MG63 (cell line): ENCODE data around the gene UBFD1. TPM values are rescaled to one million over a fixed set of nuclear protein-coding genes. Genes with fewer than 3 reads are reported as not detected.
"Not testable (repeated sequence)": the region's sequence is repeated elsewhere in the genome, so short reads cannot be mapped to it uniquely, and the experiment has no call there.

Experiments
- DNase-seq: peaks from one replicate; pipeline ENCODE4 v3.0.0-alpha.2; 2020
- H3K27me3 ChIP-seq: fragments of 250-450 bp; sonication (Bioruptor Pico); 2 replicates; pipeline ENCODE4 v1.5.1; 2020; ENCODE audit warnings: mild to moderate bottlenecking, moderate library complexity
- H3K36me3 ChIP-seq: fragments of 250-450 bp; sonication (Bioruptor Pico); 2 replicates; pipeline ENCODE4 v1.5.1; 2020; ENCODE audit warnings: mild to moderate bottlenecking, moderate library complexity
- H3K4me3 ChIP-seq: fragments of 250-450 bp; sonication (Bioruptor Pico); 2 replicates; pipeline ENCODE4 v1.5.1; 2020; ENCODE audit warnings: mild to moderate bottlenecking, moderate library complexity
- H3K9me3 ChIP-seq: fragments of 250-450 bp; sonication (Bioruptor Pico); 2 replicates; pipeline ENCODE4 v1.5.1; 2020; ENCODE audit warnings: mild to moderate bottlenecking, moderate library complexity
- total RNA-seq: library from RNA; depleted of rRNA; stranded (reverse); fragments of >200 nt; shearing (Covaris generic); gene quantifications from 2 replicates; pipeline ENCODE4 v1.2.3, GENCODE V29; 2014; ENCODE audit warnings: low replicate concordance

The UBFD1 gene
- total RNA-seq, 1 experiment from 2014 or later, result 59.3 TPM

DNA sequence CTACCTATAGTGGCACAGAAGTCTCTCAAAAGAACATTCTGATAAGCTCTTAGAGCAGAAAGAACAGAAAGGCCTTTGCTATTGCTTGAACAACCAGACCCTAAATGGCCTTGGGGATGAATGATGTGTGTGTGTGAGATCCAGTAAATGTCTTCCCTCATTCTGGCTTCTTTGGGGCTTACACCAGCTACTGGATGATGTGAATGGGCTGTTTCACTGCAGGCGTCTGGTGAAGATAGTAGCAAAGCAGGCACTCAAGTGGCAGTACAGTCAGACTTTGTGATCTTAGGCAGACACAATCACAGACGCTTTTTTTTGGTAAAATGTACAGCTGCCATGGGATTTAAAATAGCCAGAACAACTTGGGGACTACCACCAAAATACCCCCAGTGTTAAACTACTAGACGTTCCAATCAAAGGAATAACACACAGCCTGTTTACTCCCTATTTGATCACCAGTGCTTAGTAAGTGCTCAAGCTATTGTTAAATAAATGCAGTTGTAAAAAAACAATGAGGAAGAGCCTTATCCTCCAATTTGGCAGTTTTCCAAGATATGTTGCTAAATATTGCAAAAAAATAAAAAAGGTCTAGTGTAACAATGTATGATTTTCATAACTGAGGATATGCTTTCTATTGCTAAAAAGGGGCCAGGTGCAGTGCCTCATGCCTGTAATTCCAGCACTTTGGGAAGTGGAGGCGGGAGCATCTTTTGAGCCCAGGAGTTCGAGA is 20.7 kb downstream of the UBFD1 start:
- Histone ChIP-seq H3K9me3 (no peaks in the 10 kb centered on the region), H3K4me3 (no peak overlapping the region), H3K36me3 (peaks cover 56% of the 10 kb centered on the region), H3K27me3 (no peaks in the 10 kb centered on the region)
- no peak for DNase-seq

DNA sequence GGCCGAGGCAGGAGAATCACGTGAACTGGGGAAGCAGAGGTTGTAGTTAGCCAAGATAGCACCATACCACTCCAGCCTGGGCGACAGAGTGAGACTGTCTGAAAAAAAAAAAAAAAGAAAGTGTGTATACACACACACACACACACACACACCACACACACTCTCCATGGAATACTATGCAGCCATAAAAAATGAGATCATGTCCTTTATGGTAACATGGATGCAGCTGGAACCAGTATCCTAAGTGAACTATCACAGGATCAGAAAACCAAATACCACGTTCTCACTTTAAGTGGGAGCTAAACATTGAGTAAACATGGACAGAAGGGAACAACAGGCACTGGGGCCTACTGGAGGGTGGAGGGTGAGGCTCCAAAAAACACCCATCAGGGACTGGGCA is 21.8 kb downstream of the UBFD1 start:
- Histone ChIP-seq H3K36me3 (peaks cover 53% of the 10 kb centered on the region), H3K27me3 (no peaks in the 10 kb centered on the region), H3K9me3 (no peaks in the 10 kb centered on the region), H3K4me3 (no peak overlapping the region)
- no peak for DNase-seq

- peaks cover 58% of the 10 kb centered on the region for H3K36me3 ChIP-seq
- no peaks in the 10 kb centered on the region for H3K27me3 ChIP-seq
- DNase-seq, result no peak
- no peak overlapping the region for H3K4me3 ChIP-seq
- no peaks in the 10 kb centered on the region for H3K9me3 ChIP-seq
Measured at GRCh38 chr16:23580391-23580790, 22.9 kb downstream of the UBFD1 start.

DNA sequence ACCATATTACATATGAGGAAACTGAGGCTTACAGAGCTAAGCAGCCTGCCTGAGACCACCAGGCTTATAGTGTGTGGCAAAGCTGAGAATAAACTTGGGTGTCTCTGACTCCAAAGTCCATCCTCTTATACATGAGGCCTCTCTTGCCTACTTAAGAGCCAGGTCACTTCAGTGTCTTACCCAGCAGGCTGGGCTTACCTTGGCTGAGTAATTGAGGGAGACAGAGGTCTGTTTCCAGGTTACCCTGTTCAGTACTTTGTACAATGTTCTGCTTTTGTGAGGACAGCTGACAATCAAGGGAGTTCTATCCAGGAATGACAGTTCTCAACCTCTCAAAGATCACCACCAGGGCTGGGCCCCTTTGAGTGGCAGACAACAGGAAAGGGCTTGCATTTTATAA is 24.2 kb downstream of the UBFD1 start:
- no peaks in the 10 kb centered on the region for H3K9me3 ChIP-seq
- no peak for DNase-seq
- peaks cover 68% of the 10 kb centered on the region for H3K36me3 ChIP-seq
- no peak overlapping the region for H3K4me3 ChIP-seq
- H3K27me3 ChIP-seq, result no peaks in the 10 kb centered on the region

DNA sequence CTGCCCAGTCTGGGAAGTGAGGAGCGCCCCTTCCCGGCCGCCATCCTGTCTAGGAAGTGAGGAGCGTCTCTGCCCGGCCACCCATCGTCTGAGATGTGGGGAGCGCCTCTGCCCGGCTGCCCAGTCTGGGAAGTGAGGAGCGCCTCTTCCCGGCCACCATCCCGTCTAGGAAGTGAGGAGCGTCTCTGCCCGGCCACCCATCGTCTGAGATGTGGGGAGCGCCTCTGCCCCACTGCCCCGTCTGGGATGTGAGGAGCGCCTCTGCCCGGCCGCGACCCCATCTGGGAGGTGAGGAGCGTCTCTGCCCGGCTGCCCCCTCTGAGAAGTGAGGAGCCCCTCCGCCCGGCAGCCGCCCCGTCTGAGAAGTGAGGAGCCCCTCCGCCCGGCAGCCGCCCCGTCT is 25.7 kb downstream of the UBFD1 start:
- not testable (repeated sequence) for H3K4me3 ChIP-seq, DNase-seq, H3K9me3 ChIP-seq, H3K27me3 ChIP-seq
- peaks cover 76% of the 10 kb centered on the region for H3K36me3 ChIP-seq

DNA sequence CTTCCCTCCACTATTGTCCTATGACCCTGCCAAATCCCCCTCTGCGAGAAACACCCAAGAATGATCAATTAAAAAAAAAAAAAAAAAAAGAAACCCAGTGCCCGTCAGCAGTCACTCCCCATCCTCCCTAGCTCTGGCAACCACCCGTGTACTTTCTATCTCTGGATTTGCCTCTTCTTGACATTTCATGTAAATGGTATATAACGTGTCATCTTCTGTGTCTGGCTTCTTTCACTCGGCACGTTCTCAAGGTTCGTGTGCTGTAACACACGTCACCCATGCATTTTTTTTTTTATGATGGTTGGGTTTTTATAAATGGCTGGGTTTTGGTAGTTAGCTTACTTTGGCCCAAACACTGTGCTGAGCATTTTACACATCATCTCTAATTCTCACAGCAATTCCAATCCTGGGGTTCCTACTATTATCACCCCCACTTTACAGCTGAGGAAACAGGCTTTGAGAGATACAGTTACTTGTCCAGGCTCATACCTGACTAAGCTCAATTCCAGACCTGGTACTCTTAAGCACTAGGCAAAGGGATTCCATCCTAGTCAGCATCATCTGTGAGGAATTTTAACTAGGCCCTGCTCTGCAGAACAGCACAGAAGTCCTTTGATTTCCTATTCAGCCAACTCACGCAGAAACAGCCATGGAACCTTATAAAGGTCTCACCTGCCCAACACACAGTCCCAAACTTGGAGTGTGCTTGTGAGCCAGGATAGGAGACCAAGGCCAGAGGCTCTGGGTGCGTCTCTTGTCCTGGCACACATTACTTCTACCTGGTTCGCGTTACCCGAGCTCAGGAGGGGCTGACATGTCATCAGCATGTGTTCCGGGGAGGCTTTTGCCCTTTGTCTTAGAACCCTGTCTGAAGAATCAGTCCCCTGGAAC is 26.9 kb downstream of the UBFD1 start:
- Histone ChIP-seq H3K9me3 (no peaks in the 10 kb centered on the region), H3K27me3 (no peaks in the 10 kb centered on the region), H3K4me3 (no peak overlapping the region), H3K36me3 (peaks cover 85% of the 10 kb centered on the region)
- DNase-seq, result no peak

DNA sequence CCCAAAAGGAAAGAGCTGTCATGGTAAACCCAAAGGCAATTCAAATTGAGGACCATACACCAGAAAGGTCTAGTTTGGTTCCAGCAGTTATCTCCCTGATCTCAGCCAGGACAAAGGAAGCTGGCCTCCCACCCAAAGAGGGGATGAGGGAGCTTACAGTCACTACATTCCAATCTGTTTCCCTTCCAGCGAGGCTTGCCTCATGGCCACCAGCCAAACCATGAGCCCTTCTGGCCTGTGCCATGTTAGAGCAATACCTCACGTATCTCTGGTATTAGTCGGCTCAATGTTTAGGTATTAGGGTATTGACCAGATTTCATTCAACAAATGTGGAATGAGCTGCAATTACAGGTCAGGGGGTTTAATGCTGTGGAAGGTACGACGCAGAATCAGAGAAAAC is 30.2 kb downstream of the UBFD1 start:
- peaks cover 88% of the 10 kb centered on the region for H3K36me3 ChIP-seq
- H3K27me3 ChIP-seq, result no peaks in the 10 kb centered on the region
- H3K9me3 ChIP-seq, result no peaks in the 10 kb centered on the region
- no peak overlapping the region for H3K4me3 ChIP-seq
- DNase-seq, result peak; percentile 90

DNA sequence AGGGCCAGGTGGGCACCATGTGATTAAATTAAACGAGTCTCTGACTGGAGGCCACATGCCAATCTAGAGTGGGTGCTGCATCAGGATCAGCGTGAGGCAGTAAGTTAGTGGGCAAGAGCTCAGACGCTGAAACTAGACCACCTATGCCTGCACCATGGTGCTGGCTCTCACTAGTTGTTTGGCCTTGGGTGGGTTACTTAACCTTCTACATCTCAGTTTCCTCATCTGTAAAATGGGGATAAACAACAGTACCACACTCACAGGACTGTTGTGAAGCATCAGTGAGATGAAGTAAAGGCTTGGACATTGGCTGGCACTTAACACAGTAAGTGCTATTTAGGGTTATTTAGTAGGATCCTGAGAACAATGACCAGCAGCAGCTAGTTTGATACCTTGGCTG is 32.7 kb downstream of the UBFD1 start:
- Histone ChIP-seq H3K27me3 (no peaks in the 10 kb centered on the region), H3K36me3 (peaks cover 97% of the 10 kb centered on the region), H3K9me3 (no peaks in the 10 kb centered on the region)

GRCh38 chr16:23594186-23594585 is 36.7 kb downstream of the UBFD1 start:
- no peaks in the 10 kb centered on the region for H3K9me3 ChIP-seq
- DNase-seq, result no peak
- H3K36me3 ChIP-seq, result peaks cover 63% of the 10 kb centered on the region
- no peak overlapping the region for H3K4me3 ChIP-seq
- no peaks in the 10 kb centered on the region for H3K27me3 ChIP-seq

More for the DNA sequence above, 32.7 kb downstream of the UBFD1 start:
- no peak for DNase-seq
- H3K4me3 ChIP-seq, result no peak overlapping the region

DNA sequence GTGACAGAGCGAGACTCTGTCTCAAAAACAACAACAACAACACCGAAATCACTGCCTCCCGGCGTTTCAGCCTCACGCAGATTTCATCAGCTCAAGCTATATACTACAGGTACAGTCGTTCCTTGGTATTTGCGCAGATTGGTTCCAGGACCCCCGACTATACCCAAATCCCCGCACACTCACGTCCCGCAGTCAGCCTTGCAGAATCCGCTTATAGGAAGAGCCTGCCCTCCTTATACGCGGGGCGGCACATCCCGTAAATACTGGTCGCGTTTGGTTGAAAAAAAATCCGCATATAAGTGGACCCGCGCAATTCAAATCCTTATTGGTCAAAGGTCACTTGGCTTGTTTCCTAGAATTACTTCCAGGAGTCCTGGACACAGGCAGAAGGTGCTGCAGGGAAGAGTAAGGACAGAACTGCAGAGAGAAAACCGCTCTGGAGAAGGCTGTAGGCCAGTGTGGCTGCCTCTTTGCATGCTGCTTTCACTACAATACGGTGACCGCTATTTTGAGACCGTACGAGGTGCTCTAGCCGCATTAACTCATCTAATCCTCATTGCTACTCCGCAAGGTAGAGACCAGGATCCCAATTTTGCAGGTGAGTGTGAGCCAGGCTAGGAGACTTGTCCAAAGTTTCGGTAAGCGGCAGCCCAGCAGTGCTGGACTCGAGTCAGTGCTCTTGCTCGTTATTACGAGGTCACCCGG is 37.9 kb downstream of the UBFD1 start:
- Histone ChIP-seq H3K4me3 (peak overlapping the region; percentile 90), H3K36me3 (peaks cover 52% of the 10 kb centered on the region), H3K27me3 (no peaks in the 10 kb centered on the region), H3K9me3 (no peaks in the 10 kb centered on the region)
- no peak for DNase-seq

DNA sequence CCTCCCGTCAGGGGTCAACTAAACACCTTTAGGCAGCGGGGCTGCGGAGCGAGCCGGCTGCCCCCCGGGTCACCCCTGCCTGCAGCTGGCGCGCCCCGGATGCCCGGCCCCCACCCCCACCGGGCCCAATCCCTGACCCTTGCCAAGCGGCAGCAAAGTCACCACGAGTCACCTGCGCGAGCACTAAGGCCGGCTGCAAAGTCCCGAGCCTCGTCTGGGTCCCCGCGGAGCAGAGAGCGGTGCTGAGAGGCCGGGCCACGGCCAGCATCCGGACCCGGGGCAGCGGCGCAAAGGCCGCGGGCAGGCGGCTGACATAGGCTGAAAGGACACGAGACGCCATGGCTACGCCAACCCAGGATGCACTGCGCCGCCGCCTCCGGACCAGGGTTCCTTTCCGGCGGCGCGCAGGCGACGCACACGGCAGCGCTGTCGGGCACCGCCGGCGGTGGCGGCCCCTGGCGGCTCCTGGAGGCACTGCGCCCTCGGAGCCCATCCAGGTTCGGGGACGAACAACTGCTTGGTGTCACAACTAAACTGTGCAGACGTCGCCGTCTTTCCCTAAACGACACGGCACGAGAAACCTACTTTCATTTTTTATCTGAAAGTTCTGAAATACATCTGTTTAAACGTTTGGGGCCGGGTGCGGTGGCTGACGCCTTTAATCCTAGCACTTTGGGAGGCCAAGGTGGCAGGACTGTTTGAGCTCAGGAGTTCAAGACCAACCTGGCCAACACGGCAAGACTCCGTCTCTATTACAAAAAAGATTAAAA is 38.6 kb downstream of the UBFD1 start, which contains the start of gene NDUFAB1:
TSS of gene NDUFAB1 (minus strand) at position 366 of the 770 bp plus-strand sequence. CDS start at position 340, 26 bp downstream.
- H3K9me3 ChIP-seq, result no peaks in the 10 kb centered on the region
- peak within 1 kb of the TSS; percentile 90 for H3K4me3 ChIP-seq
- no peaks in the 10 kb centered on the region for H3K27me3 ChIP-seq
- H3K36me3 ChIP-seq, result peaks cover 46% of the 10 kb centered on the region
- DNase-seq, result peak; percentile 93

DNA sequence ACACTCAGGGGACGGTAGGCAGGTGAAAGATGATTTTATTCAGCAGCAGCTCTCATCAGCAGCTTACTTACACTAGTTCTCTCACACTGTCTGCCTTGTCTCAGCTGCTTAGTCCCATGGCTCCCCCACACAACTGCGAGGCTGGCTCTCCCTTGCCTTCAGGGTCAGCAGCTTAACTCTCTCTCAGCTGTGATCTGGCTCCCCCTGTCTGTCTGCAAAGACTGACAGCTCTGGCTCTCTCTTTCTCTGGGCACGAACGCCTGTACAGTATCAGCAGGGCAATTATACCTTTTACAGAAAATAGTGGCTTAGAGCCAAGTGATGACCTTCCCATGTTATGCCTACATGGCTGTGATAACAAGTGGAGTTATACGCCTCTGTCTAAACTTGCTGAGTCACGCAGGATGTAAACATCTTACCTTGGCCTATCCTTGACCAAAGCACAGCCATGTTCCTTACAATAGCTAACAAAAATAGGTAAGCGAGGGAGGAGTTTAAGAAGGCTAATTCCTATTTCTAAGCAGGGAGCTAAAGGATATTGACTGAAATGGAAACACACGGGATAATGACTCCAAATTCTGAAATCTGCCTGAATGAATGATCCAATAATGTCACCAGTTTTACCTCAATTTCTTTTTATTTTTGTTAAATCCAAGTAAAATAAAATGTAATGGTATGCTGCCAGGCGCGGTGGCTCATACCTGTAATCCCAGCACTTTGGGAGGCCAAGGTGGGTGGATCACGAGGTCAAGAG is 39.7 kb downstream of the UBFD1 start:
- H3K9me3 ChIP-seq, result no peaks in the 10 kb centered on the region
- H3K4me3 ChIP-seq, result no peak overlapping the region
- H3K27me3 ChIP-seq, result no peaks in the 10 kb centered on the region
- H3K36me3 ChIP-seq, result peaks cover 36% of the 10 kb centered on the region
- peak; percentile 31 for DNase-seq

GRCh38 chr16:23607726-23608125 is 50.2 kb downstream of the UBFD1 start:
- Histone ChIP-seq H3K4me3 (no peak overlapping the region), H3K27me3 (no peaks in the 10 kb centered on the region), H3K9me3 (no peaks in the 10 kb centered on the region), H3K36me3 (peaks cover 50% of the 10 kb centered on the region)
- peak; percentile 64 for DNase-seq

GRCh38 chr16:23608194-23608593 is 50.7 kb downstream of the UBFD1 start:
- Histone ChIP-seq H3K4me3 (no peak overlapping the region), H3K36me3 (peaks cover 49% of the 10 kb centered on the region), H3K27me3 (no peaks in the 10 kb centered on the region), H3K9me3 (no peaks in the 10 kb centered on the region)
- DNase-seq, result peak; percentile 81

- H3K36me3 ChIP-seq, result peaks cover 54% of the 10 kb centered on the region
- H3K9me3 ChIP-seq, result no peaks in the 10 kb centered on the region
- DNase-seq, result no peak
- H3K27me3 ChIP-seq, result no peaks in the 10 kb centered on the region
- no peak overlapping the region for H3K4me3 ChIP-seq
Measured at GRCh38 chr16:23609929-23610328, 52.4 kb downstream of the UBFD1 start.

GRCh38 chr16:23610905-23611304 is 53.4 kb downstream of the UBFD1 start:
- not testable (repeated sequence) for DNase-seq, H3K27me3 ChIP-seq, H3K4me3 ChIP-seq, H3K9me3 ChIP-seq
- peaks cover 50% of the 10 kb centered on the region for H3K36me3 ChIP-seq
